Lower leg skin (tissue), 4 donors: ENCODE data around the gene LDHD. TPM values are rescaled to one million over a fixed set of nuclear protein-coding genes. Genes with fewer than 3 reads are reported as not detected.

Source experiments
- DNase-seq, 2 donors: peaks; one replicate each; pipeline ENCODE4 v3.0.0-alpha.2; 2019; ENCODE audit warnings: low spot score in 2 of 2
- H3K4me3 ChIP-seq: fragments of 200-600 bp; sonication (generic); 2 replicates; pipeline ENCODE4 v1.5.1; 2017; ENCODE audit warnings: mild to moderate bottlenecking, low read depth; ENCODE audit not compliant: poor library complexity, severe bottlenecking
- CTCF ChIP-seq, 3 donors: fragments of 450-650 bp; IDR thresholded peaks; one replicate each; pipeline ENCODE4 v1.5.1; 2016; ENCODE audit warnings: antibody characterized with exemption in 3 of 3, mild to moderate bottlenecking in 3 of 3, moderate library complexity in 2 of 3
- POLR2A ChIP-seq, 2 donors: fragments of 450-650 bp; IDR thresholded peaks; one replicate each; pipeline ENCODE4 v1.6.1; 2016 to 2017; ENCODE audit warnings: antibody characterized with exemption in 2 of 2, mild to moderate bottlenecking in 1 of 2, moderate library complexity in 1 of 2
- WGBS, 2 donors: methylation state at CpG; one replicate each; pipeline ENCODE4 v1.1.5; 2018; 5-methylcytosine and 5-hydroxymethylcytosine counted together
- intact Hi-C: fragments of 100-400 bp; cut with DNase I; formaldehyde crosslinking; loops from one replicate; pipeline ENCODE4 v1.15.0; 2023; ENCODE audit warnings: low total_unique reads
- total RNA-seq, 4 donors: library from RNA; depleted of rRNA; stranded (reverse); fragments of >200 nt; gene quantifications; one replicate each; pipeline ENCODE4 v1.1.0, GENCODE V29; 2016

Gene LDHD
- total RNA-seq, 4 donors from 2014 or later: 5.9 to 21.9 (median 8.9) TPM

- H3K4me3 ChIP-seq: no peak overlapping the region
- DNase-seq: peak; percentile 76 to 96
- WGBS, 2 donors: 36 to 42% methylated on average over 26 to 27 of the region's 27 CpGs
- intact Hi-C loops: no loop called here
- TF ChIP-seq CTCF (IDR thresholded peaks at IDR 0.05) (no peak), POLR2A (IDR thresholded peaks at IDR 0.05) (no peak)
Observed at GRCh38 chr16:75108792-75109731, 7.5 kb downstream of the LDHD start.

- H3K4me3 ChIP-seq: no peak overlapping the region
- DNase-seq: no peak
- TF ChIP-seq CTCF (IDR thresholded peaks at IDR 0.05): no peak
- TF ChIP-seq POLR2A (IDR thresholded peaks at IDR 0.05): no peak
- intact Hi-C loops: no loop called here
- WGBS, 2 donors: 78 to 81% methylated on average over 10 of the region's 10 CpGs
Observed at GRCh38 chr16:75107505-75107904, 9.1 kb downstream of the LDHD start.

- DNase-seq: no peak
- H3K4me3 ChIP-seq: no peak overlapping the region
- 91% methylated on average over 20 of the region's 20 CpGs for WGBS, 2 donors
- TF ChIP-seq CTCF (IDR thresholded peaks at IDR 0.05) (no peak), POLR2A (IDR thresholded peaks at IDR 0.05) (no peak)
- intact Hi-C loops: no loop called here
Observed at GRCh38 chr16:75106351-75107274, 10.0 kb downstream of the LDHD start.

- intact Hi-C loops: no loop called here
- TF ChIP-seq CTCF (IDR thresholded peaks at IDR 0.05) (no peak), POLR2A (IDR thresholded peaks at IDR 0.05) (no peak)
- DNase-seq: peak in 1 of 2 donors; percentile 64
- whole genome bisulfite sequencing, 2 donors: 43 to 51% methylated on average over 9 to 10 of the region's 10 CpGs
- no peak overlapping the region for H3K4me3 ChIP-seq
Observed at GRCh38 chr16:75105306-75106061, 11.1 kb downstream of the LDHD start.

GRCh38 chr16:75104836-75105235 lies 11.7 kb downstream of the LDHD start:
- DNase-seq: no peak
- intact Hi-C loops: no loop called here
- no peak overlapping the region for H3K4me3 ChIP-seq
- TF ChIP-seq POLR2A (IDR thresholded peaks at IDR 0.05): no peak
- no peak for TF ChIP-seq CTCF (IDR thresholded peaks at IDR 0.05)
- WGBS, 2 donors: 92 to 95% methylated on average over 7 to 11 of the region's 11 CpGs
